GM18873 (cell line): Measurements from ENCODE around the gene CCR6.
A peak's percentile ranks its signal among the peaks of the same experiment; 100 is the strongest.
"Not testable (repeated sequence)": the region's sequence is repeated elsewhere in the genome, so short reads cannot be mapped to it uniquely, and the experiment has no call there.

Experiments
- ATAC-seq: cut with Tn5 transposase; IDR thresholded peaks from one replicate; pipeline ENCODE4 v1.9.1; 2021; ENCODE audit warnings: mild to moderate bottlenecking, moderate library complexity, moderate number of reproducible peaks; ENCODE audit not compliant: unreplicated experiment, low FRiP score

Gene CCR6

GRCh38 chr6:167122827-167123657, at the start of gene CCR6:
Gene CCR6, plus strand, starts transcription at chr6:167123096. Its CDS starts 13,039 bp downstream, at chr6:167136135.
- ATAC-seq = no peak

DNA sequence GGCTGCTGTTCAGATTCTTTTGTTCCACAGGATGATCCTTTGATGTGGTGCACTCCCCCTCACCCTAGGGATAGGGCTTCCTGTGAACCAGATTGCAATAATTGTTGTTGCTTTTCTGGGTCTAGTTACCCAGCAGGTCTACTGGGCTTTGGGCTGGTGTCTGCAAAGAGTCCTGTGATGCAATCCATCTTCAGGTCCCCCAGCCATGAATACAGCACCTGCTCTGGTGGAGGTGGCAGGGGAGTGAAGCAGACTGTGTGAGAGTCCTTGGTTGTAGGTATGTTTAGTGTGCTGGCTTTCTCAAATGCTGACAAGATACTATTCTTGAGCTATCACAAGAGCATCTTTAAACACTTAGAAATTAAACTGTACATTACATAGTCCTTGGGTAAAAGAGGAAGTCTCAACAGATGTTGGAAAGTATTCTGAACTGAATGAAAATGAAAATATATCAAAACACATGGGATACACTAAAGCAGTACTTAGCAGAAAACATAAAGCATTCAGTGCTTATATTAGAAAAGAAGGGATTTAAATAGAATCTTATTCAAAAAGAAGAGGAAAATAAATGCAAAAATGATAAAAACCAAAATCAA, 49.1 kb upstream of the CCR6 start:
- no peak for ATAC-seq

DNA sequence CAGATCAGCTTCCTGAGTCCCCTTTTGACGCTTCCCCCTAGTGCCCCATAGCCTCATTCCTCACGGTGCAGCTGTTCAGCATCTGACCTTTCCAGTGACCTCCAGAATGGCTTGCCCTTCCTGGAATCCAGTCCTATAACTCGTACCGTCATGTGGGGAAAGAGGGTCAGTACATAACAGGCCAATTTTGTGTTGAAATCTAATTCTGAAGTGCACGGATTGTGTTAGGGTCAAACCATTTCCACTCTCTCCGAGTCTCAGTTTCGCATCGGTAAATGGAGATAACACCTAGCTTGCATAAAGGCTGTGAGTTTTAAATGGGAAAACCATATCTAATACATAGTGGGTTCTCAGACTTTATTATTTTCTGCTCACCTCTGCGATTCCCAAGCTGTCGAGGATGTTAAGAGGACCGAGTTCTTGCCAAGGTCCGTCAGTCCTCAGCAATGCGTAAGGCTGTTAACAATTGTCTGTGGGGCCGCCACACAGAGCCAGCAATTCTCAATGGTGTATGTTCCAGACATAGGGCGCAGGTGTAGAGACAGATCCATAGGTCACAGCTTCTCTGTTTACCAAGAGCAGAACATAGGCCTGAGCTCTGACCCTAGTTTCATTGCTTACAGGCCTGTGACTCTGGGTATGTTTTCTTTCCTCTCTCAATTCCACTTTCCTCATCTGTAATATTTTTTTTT, 45.5 kb upstream of the CCR6 start:
- no peak for ATAC-seq

DNA sequence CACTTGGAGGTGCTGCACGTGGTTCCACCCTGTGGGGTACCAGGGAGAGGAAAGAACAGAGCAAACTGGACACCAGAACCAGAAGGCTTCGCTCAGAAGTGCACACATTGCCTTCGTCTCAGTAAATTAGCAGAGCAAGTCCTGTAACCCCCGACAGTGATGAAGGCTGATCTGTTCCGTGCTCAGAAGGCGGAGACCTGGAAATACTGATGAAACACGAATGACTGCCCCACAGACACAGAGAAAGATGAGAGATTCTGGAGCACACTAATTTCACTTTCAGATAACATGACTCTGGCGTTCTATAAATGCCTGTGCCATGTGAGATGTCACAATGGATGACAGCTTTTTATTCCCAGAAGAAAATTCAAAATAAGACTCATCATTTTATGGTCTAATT, 44.2 kb upstream of the CCR6 start:
- no peak for ATAC-seq

- peak; percentile 98 for ATAC-seq
These were observed 43.0 kb upstream of the CCR6 start for GRCh38 chr6:167079853-167080297.

GRCh38 chr6:167087857-167088354, 35.0 kb upstream of the CCR6 start:
- no peak for ATAC-seq

DNA sequence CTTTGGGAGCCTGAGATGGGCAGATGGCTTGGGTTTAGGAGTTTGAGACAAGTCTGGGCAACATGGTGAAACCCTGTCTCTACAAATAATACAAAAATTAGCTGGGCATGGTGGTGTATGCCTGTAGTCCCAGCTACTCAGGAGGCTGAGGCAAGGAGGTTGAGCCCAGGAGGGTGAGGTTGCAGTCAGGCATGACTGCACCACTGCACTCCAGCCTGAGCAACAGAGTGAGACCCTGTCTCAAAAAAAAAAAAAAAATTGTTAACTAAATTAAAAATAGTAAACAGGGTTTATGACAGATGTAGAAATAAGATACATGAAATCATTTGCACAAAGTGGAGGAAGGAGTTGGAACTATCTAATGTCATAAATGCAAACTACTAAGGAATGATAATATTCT, 34.2 kb upstream of the CCR6 start:
- not testable (repeated sequence) for ATAC-seq

DNA sequence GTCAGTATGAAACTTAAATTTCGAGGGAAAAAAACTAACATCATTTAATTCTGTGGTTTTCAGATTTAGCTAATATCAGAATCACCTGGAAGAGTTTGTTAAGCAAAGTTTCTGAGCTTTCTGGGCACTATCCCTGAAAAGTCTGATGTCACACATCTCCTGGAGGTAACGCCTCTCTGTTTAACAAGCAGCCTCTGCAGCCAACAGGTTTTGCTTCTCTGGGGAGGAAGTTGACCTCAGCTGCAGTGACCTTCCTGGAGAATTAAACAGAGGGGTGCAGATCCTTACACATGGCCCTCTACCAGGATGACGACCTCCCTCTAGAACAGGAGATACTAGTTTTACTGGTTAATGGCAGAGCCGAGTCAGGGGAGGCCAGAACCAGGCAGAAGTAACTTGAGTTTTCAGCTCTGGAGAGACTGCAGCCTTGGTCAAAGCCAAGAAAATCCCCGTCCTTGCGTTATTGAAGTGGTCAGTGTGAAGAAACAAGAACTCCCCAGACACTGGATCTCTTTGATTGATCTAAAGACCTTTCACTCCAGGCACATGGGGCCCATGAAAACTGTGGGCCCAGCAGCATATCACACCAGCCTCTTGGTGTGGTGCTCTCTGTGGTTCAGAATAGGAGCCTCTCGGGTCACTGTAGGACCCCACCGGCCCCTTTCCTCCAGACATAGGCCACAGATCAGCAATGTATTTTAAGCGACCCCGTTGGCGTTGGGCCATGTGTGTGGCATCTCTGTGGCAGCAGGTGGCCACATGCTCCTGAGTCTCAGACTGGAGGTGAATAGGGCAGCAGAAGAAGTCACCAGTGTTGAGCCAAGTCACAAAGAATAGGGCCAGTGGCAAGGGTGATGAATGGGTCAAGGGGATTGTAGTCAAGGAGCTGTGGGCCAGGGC, 33.4 kb upstream of the CCR6 start:
- ATAC-seq = no peak

DNA sequence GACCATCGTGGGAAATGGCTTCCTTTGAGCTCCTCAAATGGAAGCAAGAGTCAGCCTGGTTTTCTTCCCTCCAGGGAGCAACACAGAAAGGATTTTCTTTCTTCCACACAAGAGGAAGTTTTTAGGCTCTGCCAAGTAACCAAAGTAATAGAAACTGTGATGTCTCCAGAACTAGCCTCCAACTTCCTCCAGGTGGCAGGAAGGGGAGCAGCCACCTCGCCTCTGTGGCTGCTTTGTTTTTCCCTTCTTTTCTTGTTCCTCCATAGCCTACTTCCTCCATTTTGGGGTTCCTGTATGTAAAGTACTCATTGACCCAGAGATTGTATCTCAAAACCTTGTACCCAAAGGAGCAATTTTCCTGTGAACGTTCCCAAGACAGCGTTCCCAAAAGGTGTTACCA, 32.7 kb upstream of the CCR6 start:
- no peak for ATAC-seq

DNA sequence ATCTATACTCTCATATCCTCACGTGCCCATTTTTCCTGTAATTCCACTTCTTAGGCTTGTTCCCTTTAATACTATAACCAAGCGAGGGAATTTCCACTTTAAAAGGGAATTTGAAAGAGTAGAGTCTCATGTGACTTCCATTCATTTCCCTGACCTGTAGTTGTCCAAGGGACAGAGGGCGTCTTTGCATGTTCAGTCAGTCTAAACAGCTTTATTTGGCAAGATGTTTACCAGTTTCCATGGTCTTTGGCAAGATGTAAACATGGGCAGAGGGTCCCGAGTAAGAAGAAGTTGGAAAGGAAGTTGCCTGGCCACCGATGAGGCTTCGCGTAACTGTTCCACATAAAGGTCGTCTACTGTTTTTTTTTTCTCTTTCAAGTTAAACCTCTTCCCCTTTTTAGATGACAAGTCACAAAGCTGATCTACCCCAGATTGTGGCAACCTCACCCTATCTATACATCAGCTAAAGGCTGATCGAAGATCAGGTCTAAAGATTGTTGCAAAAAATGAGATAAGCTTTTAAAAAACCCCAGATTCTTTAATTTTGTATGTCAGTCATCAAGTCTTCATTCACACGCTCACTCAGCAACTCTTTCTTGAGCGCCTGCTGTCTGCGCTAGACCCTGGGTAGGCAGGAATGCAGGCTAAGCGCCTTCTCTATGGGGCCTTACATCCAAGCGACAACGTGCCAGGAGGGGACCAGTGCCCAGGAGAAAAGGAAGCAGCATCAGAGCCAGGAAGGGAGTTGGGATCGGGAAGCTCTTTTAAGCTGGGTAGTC, 31.7 kb upstream of the CCR6 start:
- ATAC-seq = no peak

DNA sequence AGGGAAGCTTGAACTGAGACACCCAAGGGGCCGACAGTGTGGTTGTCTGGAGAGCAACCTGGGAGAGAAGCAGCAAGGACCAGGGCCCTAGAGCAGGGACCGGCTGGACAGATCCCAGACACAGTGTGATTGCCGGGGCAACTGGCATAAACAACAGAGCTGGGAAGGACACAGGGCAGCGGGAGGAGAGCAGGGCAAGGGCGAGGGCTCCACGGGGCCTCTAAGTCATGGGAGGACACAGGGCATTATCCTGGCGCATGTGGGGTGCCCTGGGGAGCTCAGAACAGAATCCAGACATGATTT, 31.1 kb upstream of the CCR6 start:
- ATAC-seq = no peak

- no peak for ATAC-seq
These were observed 30.1 kb upstream of the CCR6 start for GRCh38 chr6:167092672-167093339.

DNA sequence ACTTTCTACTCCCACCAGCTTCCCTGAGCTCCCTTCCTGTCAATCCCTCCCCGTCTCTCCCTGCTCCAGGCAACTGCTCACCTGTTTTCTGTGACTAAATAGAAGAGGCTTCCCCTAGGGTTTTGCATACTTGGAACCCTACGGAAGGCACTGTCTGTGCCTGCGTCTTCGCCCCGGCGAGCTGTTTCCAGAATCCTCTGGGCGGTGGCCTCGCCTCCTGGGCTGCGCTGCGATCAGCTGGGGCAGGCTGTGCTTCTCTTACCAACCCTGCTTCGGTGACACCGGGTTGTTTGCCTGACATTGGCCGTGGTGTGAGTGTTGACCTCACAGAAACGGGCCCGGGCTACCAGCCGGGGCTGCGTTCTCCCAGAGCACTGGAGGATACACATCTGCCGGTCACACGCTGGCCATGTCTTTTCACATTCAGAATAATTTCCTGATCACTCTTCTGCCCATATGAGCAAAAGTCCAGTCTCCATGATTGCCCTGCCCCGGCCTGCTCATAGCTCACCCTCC, 29.4 kb upstream of the CCR6 start:
- ATAC-seq = peak; percentile 21

- peak; percentile 37 for ATAC-seq
These were observed 28.9 kb upstream of the CCR6 start for GRCh38 chr6:167093922-167094432.

DNA sequence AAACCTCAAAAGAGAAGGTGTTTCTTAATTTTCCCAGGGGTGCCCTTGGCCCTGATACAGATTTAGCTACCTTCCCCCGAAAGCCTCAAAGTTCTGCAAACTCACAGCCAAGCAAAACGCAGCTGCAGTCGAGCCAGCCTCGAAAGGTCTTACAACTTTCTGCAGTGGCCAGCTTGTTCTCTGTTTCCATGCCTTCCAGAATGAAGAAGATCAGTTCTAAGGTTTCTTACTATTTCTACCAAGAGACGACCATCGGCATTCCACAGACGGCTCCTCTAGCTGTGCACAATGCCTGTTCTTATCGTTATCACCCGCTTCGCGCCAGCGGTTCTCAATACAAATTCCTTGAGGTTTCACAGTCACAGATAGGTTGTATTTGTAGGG, 28.5 kb upstream of the CCR6 start:
- peak; percentile 13 for ATAC-seq

- peak; percentile 37 for ATAC-seq
These were observed 27.9 kb upstream of the CCR6 start for GRCh38 chr6:167094820-167095637.

DNA sequence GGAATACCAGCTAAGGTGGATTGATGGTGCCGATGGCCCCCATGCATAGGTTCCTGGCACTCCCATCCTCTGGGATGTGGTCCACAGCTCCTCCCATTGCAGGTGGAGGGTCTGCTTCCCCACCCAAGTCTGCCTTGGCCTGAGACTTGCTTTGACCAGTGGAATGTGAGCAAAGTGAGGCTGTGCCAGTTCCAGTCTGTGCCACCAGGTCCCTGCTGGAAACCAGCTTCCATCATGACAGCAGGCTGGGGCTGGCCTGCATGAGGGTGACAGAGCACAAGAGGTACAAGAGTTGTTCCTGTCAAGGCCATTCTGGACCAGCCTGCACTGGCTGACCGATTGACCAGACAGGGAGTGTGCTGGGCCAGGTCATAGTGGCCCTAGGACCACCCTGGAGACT, 27.0 kb upstream of the CCR6 start:
- ATAC-seq = no peak

DNA sequence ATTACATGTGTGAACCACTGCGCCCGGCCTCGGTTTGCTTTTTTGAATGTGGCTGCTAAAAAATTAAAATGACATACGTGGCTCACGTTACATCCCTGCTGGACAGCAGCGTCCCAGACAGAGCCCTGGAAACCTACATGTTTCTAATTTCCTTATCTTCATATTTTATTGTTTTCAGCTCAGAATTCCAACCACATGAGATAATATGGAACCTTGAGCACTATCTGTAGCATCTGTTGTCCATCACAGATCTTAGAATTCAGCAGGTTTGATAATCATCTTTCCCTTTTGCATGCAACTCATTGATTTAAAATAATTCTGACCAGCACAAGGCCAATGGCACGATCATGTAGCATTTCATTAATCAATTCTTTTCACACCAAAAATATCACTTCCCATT, 25.9 kb upstream of the CCR6 start:
- no peak for ATAC-seq
